GM18505 (cell line): ENCODE measurements around the gene PRSS1.
"Not testable (repeated sequence)": the region's sequence is repeated elsewhere in the genome, so short reads cannot be mapped to it uniquely, and the experiment has no call there.

Source experiments
- ATAC-seq: cut with Tn5 transposase; IDR thresholded peaks from one replicate; pipeline ENCODE4 v1.9.1; 2021; ENCODE audit not compliant: unreplicated experiment
- POLR2A ChIP-seq: IDR thresholded peaks from 4 replicates; pipeline ENCODE4 v1.6.1; 2011; ENCODE audit warnings: borderline replicate concordance; ENCODE audit not compliant: insufficient read depth, insufficient read length; ENCODE audit errors: extremely low read depth

The PRSS1 gene

DNA sequence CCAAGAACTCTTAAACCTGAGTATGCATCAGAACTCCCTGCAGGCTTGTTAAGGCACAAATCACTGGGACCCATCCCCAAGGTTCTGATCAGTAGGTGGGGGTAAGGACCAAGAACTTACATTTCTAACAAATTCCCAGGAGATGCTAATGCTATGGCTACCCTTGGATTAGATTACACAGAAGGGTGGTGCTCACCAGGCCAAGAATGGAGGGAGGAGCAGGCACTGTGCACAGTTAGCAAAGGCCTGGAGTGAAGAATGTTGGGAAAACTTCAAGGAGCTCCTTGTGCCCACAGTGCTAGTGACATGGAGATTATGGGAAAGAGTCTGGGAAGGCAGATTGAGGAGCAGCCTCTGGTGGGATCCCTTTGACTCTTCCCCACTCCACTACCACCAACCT is 23.4 kb downstream of the PRSS1 start:
- no peak for ATAC-seq
- TF ChIP-seq POLR2A, result no peak

- ATAC-seq, result no peak
- no peak for TF ChIP-seq POLR2A
Observed at GRCh38 chr7:142773230-142773629, 24.0 kb downstream of the PRSS1 start.

DNA sequence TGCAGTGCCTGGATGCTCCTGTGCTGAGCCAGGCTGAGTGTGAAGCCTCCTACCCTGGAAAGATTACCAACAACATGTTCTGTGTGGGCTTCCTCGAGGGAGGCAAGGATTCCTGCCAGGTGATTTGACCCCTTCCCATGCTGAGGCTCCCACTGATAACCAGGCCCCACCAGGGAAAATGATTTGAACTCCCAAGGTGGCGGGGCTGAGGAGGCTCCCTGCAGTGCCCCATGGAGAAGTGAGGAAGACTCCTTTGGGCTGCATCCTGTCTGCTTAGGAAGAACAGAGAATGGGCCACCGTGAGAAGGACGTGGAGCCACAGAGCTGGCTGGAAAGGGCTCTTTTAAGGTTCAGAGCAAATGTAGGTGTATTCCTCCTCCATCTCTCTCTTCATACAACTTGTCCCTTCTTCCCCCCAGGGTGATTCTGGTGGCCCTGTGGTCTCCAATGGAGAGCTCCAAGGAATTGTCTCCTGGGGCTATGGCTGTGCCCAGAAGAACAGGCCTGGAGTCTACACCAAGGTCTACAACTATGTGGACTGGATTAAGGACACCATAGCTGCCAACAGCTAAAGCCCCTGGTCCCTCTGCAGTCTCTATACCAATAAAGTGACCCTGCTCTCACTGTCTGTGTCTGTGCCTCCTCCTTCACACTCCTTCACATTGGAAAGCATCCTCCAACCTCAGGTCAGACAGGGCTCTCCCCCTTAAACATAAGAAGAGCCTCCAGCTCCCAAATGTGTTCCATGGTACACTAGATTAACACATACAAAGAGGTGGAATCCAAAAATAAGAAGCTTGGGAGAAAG is 24.9 kb downstream of the PRSS1 start:
- no peak for TF ChIP-seq POLR2A
- no peak for ATAC-seq

GRCh38 chr7:142774826-142775225 is 25.6 kb downstream of the PRSS1 start:
- no peak for TF ChIP-seq POLR2A
- ATAC-seq, result no peak

- not testable (repeated sequence) for ATAC-seq
Observed at GRCh38 chr7:142775351-142776115, 26.3 kb downstream of the PRSS1 start.

- ATAC-seq, result no peak
- no peak for TF ChIP-seq POLR2A
Observed at GRCh38 chr7:142776206-142776844, 27.1 kb downstream of the PRSS1 start.

DNA sequence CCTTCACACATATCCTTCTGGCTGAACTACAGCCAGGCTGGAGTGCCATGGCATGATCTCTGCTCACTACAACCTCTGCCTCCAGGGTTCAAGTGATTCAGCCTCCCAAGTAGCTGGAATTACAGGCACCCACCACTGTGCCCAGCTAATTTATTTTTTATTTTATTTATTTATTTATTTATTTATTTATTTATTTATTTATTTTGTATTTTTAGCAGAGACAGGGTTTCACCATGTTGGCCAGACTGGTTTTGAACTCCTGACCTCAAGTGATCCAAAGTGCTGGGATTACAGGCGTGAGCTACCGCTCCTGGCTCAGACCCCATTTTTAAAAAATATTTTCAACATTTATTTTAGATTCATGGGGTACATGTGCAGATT is 27.6 kb downstream of the PRSS1 start:
- not testable (repeated sequence) for ATAC-seq

DNA sequence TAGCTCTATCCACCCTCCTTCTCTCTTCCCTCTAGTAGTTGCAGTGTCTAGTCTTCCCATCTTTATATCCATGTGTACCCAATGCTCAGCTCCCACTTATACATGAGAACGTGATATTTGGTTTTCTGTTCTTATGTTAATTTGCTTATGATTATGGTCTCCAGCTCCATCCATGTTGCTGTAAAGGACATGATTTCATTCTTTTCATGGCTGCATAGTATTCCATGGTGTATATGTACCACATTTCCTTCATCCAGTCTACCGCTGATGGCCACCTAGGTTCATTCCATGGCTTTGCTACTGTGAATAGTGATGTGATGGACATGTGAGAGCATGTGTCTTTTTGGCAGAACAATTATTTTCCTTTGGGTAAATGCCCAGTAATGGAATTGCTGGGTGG is 28.0 kb downstream of the PRSS1 start:
- no peak for ATAC-seq
- no peak for TF ChIP-seq POLR2A

- ATAC-seq, result peak; percentile 91
- no peak for TF ChIP-seq POLR2A
Observed at GRCh38 chr7:142782922-142783900, 33.9 kb downstream of the PRSS1 start.

DNA sequence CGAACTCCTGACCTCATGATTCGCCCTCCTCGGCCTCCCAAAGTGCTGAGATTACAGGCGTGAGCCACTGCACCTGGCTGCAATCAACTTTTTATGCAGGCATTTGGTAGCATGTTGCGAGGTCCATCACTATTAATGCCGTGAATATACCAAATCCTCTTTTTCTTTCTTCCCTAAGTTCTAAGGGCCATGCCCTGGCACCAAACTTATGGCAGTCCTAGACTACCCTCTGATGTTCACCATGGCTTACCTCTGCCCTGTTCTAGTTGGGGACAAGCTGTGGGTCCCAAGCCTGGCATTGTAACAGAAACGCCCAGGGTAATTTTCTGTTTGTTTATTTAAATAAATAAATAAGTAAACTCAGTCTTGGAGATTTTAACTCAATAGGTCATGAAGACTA is 34.8 kb downstream of the PRSS1 start:
- no peak for TF ChIP-seq POLR2A
- no peak for ATAC-seq

- TF ChIP-seq POLR2A, result no peak
- ATAC-seq, result no peak
Observed at GRCh38 chr7:142784716-142785115, 35.4 kb downstream of the PRSS1 start.

- no peak for TF ChIP-seq POLR2A
- ATAC-seq, result no peak
Observed at GRCh38 chr7:142785841-142786250, 36.6 kb downstream of the PRSS1 start.

- TF ChIP-seq POLR2A, result no peak
Observed at GRCh38 chr7:142787034-142787768, 37.9 kb downstream of the PRSS1 start.

GRCh38 chr7:142787783-142788182 is 38.5 kb downstream of the PRSS1 start:
- ATAC-seq, result no peak
- no peak for TF ChIP-seq POLR2A

More at GRCh38 chr7:142787034-142787768, 37.9 kb downstream of the PRSS1 start:
- ATAC-seq, result no peak
